Chondrocyte (in vitro differentiated cells): Measurements from ENCODE around the gene SLF2. TPM values are rescaled to one million over a fixed set of nuclear protein-coding genes. Genes with fewer than 3 reads are reported as not detected.

Experiments used
- DNase-seq: peaks from one replicate; pipeline ENCODE4 v3.0.0; 2021; ENCODE audit warnings: mixed read lengths, low spot score
- H3K27ac Mint-ChIP-seq: one replicate; pipeline ENCODE4 v1.8.0; 2021; ENCODE audit warnings: mild to moderate bottlenecking, moderate library complexity, mixed read lengths; ENCODE audit not compliant: unreplicated experiment
- H3K27me3 Mint-ChIP-seq: 2 replicates; pipeline ENCODE4 v1.8.0; 2021; ENCODE audit warnings: low read depth, mixed read lengths
- H3K36me3 Mint-ChIP-seq: 2 replicates; pipeline ENCODE4 v1.8.0; 2021; ENCODE audit warnings: low read depth, mixed read lengths
- H3K4me1 Mint-ChIP-seq: 2 replicates; pipeline ENCODE4 v1.8.0; 2021; ENCODE audit warnings: low read depth, mild to moderate bottlenecking, mixed read lengths
- H3K4me3 Mint-ChIP-seq: one replicate; pipeline ENCODE4 v1.8.0; 2021; ENCODE audit warnings: mild to moderate bottlenecking, moderate library complexity, mixed read lengths; ENCODE audit not compliant: unreplicated experiment
- H3K9me3 Mint-ChIP-seq: 2 replicates; pipeline ENCODE4 v1.8.0; 2021; ENCODE audit warnings: low read depth, mixed read lengths
- CTCF ChIP-seq: fragments of 200-600 bp; sonication (generic); IDR thresholded peaks from 2 replicates; pipeline ENCODE4 v1.5.0; 2021; ENCODE audit warnings: antibody characterized with exemption, mild to moderate bottlenecking, moderate library complexity
- total RNA-seq: library from RNA; stranded (reverse); gene quantifications from 3 replicates; pipeline ENCODE4 v1.2.1, GENCODE V29; 2021

Gene SLF2
- total RNA-seq, 1 donor from 2014 or later, result 20.6 TPM

GRCh38 chr10:100896876-100897461 is 15.8 kb upstream of the SLF2 start:
- H3K27me3 Mint-ChIP-seq, result peaks cover 13% of the 10 kb centered on the region
- H3K4me3 Mint-ChIP-seq, result no peak overlapping the region
- no peaks in the 10 kb centered on the region for H3K4me1 Mint-ChIP-seq
- TF ChIP-seq CTCF, result no peak
- no peak for DNase-seq
- H3K9me3 Mint-ChIP-seq, result no peaks in the 10 kb centered on the region
- no peaks in the 10 kb centered on the region for H3K36me3 Mint-ChIP-seq
- no peak overlapping the region for H3K27ac Mint-ChIP-seq

DNA sequence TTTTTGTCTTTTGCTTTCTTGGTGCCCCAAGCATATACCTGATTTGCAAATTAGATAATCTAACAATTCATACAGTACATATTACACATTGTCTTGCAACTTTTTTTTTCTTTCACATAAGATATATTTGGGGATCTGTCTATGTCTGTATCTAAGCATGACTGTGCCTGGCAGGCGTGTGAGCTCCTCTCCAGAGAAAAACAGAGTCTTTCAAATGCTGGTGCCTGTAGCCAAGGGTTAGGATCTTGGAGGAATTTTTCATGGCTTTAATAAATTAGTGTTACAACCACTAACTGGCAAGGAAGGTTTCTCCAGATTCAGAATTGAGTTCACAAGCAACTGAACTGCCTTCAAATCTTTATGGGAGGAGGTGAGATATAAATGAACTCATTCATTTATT is 14.8 kb upstream of the SLF2 start:
- Mint-ChIP-seq H3K27ac (no peak overlapping the region), H3K27me3 (peaks cover 11% of the 10 kb centered on the region), H3K4me3 (no peak overlapping the region), H3K4me1 (no peaks in the 10 kb centered on the region), H3K9me3 (no peaks in the 10 kb centered on the region), H3K36me3 (no peaks in the 10 kb centered on the region)
- no peak for DNase-seq
- no peak for TF ChIP-seq CTCF

DNA sequence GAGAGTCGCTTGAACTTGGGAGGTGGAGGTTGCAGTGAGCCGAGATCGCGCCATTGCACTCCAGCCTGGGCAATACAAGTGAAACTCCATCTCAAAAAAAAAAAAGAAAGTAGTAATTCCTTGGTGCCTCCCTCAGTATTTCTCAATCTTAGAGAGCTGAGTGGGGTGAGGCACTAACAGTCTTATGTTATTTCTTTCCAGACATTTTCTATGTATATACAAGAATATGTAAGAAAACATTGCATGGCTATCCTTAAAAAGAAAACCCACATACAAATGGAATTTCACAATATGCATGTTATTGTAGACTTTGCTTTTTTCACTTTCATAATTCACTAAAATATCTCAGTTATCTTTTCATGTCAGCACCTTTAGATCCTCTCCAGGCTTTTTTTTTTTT is 13.6 kb upstream of the SLF2 start:
- no peak for DNase-seq
- H3K4me1 Mint-ChIP-seq, result no peaks in the 10 kb centered on the region
- H3K27ac Mint-ChIP-seq, result no peak overlapping the region
- H3K27me3 Mint-ChIP-seq, result peaks cover 14% of the 10 kb centered on the region
- H3K9me3 Mint-ChIP-seq, result no peaks in the 10 kb centered on the region
- no peak for TF ChIP-seq CTCF
- no peaks in the 10 kb centered on the region for H3K36me3 Mint-ChIP-seq
- no peak overlapping the region for H3K4me3 Mint-ChIP-seq

DNA sequence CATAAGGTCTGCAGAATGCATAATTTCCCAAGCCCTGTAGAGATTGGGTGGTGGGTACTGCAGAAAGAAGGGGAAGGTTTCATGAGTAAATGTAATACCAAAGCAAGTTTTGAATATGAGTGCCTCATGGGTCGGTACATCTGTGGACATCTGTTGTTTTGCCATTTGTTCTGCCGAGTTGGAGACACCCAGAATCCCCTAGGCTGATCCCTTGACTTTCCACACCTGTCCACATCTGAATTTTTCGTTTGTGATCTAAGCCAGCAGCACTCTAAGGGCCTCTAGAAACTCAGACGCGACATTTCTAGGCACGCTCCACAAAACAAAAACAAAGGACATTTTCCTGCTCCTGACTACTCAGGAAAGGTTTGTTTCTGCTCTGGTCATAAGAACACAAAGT is 11.7 kb upstream of the SLF2 start:
- no peak overlapping the region for H3K4me3 Mint-ChIP-seq
- no peak for TF ChIP-seq CTCF

DNA sequence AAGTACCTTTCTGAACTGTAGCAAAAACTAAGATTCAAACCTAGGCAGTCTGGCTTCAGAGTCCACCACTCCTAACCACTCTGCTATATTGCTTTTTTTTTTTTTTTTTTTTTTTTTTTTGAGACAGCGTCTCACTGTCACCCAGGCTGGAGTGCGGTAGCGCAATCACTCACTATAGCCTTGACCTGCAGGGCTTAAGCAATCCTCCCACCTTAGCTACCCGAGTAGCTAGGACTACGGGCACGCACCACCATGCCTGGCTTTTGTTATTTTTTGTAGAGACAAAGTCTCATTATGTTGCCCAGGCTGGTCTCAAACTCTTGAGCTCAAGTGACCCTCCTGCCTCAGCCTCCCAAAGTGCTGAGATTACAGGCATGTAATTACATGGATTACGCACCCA is 10.1 kb upstream of the SLF2 start:
- H3K4me1 Mint-ChIP-seq, result no peaks in the 10 kb centered on the region
- no peak overlapping the region for H3K4me3 Mint-ChIP-seq
- H3K27me3 Mint-ChIP-seq, result peaks cover 13% of the 10 kb centered on the region
- H3K27ac Mint-ChIP-seq, result no peak overlapping the region
- no peaks in the 10 kb centered on the region for H3K36me3 Mint-ChIP-seq
- no peak for DNase-seq
- no peaks in the 10 kb centered on the region for H3K9me3 Mint-ChIP-seq
- TF ChIP-seq CTCF, result no peak

More for the DNA sequence above, 11.7 kb upstream of the SLF2 start:
- Mint-ChIP-seq H3K9me3 (no peaks in the 10 kb centered on the region), H3K4me1 (no peaks in the 10 kb centered on the region), H3K27me3 (peaks cover 13% of the 10 kb centered on the region), H3K27ac (no peak overlapping the region), H3K36me3 (no peaks in the 10 kb centered on the region)
- no peak for DNase-seq
